Stimulated activated CD4-positive, alpha-beta T cell treated with anti-CD3 and anti-CD28 coated beads, Interleukin-12 subunit alpha, Interleukin-12 subunit beta, amount 100 ng/mL, for 4 hours (primary cell): ENCODE measurements around the gene NLGN4X.

Experiments
- DNase-seq: peaks from one replicate; pipeline ENCODE4 v3.0.0-alpha.2; 2020

Gene NLGN4X

GRCh38 chrX:6149060-6149872 is 79.4 kb downstream of the NLGN4X start:
- no peak for DNase-seq

- DNase-seq = no peak
These were observed 94.4 kb downstream of the NLGN4X start for GRCh38 chrX:6134255-6134654.

GRCh38 chrX:6132970-6133369 is 95.7 kb downstream of the NLGN4X start:
- no peak for DNase-seq

- no peak for DNase-seq
These were observed 97.4 kb downstream of the NLGN4X start for GRCh38 chrX:6131287-6131686.

- no peak for DNase-seq
These were observed 99.5 kb downstream of the NLGN4X start for GRCh38 chrX:6129195-6129594.

GRCh38 chrX:6120329-6120728 is 108.3 kb downstream of the NLGN4X start:
- DNase-seq = no peak

- DNase-seq = no peak
These were observed 133.2 kb downstream of the NLGN4X start for GRCh38 chrX:6095469-6095868.

GRCh38 chrX:6074532-6074931 is 154.1 kb downstream of the NLGN4X start:
- DNase-seq = no peak

GRCh38 chrX:6071731-6072130 is 156.9 kb downstream of the NLGN4X start:
- no peak for DNase-seq

- no peak for DNase-seq
These were observed 161.1 kb downstream of the NLGN4X start for GRCh38 chrX:6067600-6067999.

GRCh38 chrX:6053141-6053540 is 175.5 kb downstream of the NLGN4X start:
- DNase-seq = no peak

GRCh38 chrX:6052111-6052745 is 176.4 kb downstream of the NLGN4X start:
- DNase-seq = no peak

GRCh38 chrX:6049132-6049531 is 179.5 kb downstream of the NLGN4X start:
- DNase-seq = no peak

GRCh38 chrX:6041630-6042029 is 187.0 kb downstream of the NLGN4X start:
- no peak for DNase-seq

GRCh38 chrX:6029014-6029413 is 199.7 kb downstream of the NLGN4X start:
- DNase-seq = no peak

GRCh38 chrX:6026980-6027379 is 201.7 kb downstream of the NLGN4X start:
- DNase-seq = no peak

GRCh38 chrX:6026429-6026828 is 202.2 kb downstream of the NLGN4X start:
- no peak for DNase-seq

GRCh38 chrX:6024204-6024603 is 204.5 kb downstream of the NLGN4X start:
- DNase-seq = no peak

GRCh38 chrX:6021316-6022091 is 207.2 kb downstream of the NLGN4X start:
- DNase-seq = no peak

GRCh38 chrX:6019076-6019475 is 209.6 kb downstream of the NLGN4X start:
- DNase-seq = no peak

- DNase-seq = no peak
These were observed 213.2 kb downstream of the NLGN4X start for GRCh38 chrX:6015423-6015822.

GRCh38 chrX:6012357-6012756 is 216.3 kb downstream of the NLGN4X start:
- no peak for DNase-seq

GRCh38 chrX:6005856-6006255 is 222.8 kb downstream of the NLGN4X start:
- DNase-seq = no peak

GRCh38 chrX:6004529-6004928 is 224.1 kb downstream of the NLGN4X start:
- no peak for DNase-seq
